ENCODE results near the gene DENND4A.

DNA sequence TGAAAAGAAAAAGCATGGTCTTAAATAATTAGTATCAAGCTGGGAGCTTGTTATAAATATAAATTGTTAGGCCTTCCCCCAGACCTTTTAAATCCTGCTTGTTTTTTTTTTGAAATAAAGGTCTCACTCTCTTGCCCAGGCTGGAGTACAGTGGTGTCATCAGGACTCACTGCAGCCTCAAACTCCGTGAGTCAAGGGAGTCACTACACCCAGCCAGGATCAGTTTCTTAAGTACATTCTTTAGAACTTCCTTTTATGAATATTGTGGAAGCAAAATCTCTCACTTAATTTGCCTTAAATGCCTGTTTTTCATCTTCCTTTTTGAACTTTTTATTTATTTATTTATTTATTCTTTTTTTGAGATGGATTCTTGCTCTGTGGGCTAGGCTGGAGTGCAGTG lies 20.8 kb upstream of the DENND4A start:
- TF ChIP-seq, protein P1, sequence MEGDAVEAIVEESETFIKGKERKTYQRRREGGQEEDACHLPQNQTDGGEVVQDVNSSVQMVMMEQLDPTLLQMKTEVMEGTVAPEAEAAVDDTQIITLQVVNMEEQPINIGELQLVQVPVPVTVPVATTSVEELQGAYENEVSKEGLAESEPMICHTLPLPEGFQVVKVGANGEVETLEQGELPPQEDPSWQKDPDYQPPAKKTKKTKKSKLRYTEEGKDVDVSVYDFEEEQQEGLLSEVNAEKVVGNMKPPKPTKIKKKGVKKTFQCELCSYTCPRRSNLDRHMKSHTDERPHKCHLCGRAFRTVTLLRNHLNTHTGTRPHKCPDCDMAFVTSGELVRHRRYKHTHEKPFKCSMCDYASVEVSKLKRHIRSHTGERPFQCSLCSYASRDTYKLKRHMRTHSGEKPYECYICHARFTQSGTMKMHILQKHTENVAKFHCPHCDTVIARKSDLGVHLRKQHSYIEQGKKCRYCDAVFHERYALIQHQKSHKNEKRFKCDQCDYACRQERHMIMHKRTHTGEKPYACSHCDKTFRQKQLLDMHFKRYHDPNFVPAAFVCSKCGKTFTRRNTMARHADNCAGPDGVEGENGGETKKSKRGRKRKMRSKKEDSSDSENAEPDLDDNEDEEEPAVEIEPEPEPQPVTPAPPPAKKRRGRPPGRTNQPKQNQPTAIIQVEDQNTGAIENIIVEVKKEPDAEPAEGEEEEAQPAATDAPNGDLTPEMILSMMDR (IDR thresholded peaks at IDR 0.05; ENCODE audit: insufficient read depth, low read depth, low read length), result no peak
- no peak for TF ChIP-seq EZH2 (IDR thresholded peaks at IDR 0.05; ENCODE audit: insufficient read depth, low read length)
